ENCODE measurements around the gene PINLYP. TPM values are rescaled to one million over a fixed set of nuclear protein-coding genes. Genes with fewer than 3 reads are reported as not detected.

The PINLYP gene
- total RNA-seq, 1 experiment from 2014 or later: 6.4 TPM

- TF ChIP-seq ARID4B (CRISPR knock-in tag; IDR thresholded peaks at IDR 0.05; ENCODE audit: borderline replicate concordance) (no peak), OVOL2 (CRISPR knock-in tag; IDR thresholded peaks at IDR 0.05; ENCODE audit: borderline replicate concordance) (no peak), FOXK1 (CRISPR knock-in tag; IDR thresholded peaks at IDR 0.05) (no peak)
Measured at GRCh38 chr19:43622070-43622469, 46.5 kb downstream of the PINLYP start (continued).

GRCh38 chr19:43622956-43623355 lies 47.4 kb downstream of the PINLYP start:
- Mint-ChIP-seq H3K4me3 (no peak overlapping the region), H3K27ac (no peak overlapping the region), H3K27me3 (ENCODE audit: low read depth) (peaks cover 20% of the 10 kb centered on the region), H3K36me3 (no peaks in the 10 kb centered on the region), H3K9me3 (no peaks in the 10 kb centered on the region), H3K4me1 (peaks cover 27% of the 10 kb centered on the region)
- no peak for ATAC-seq
- no peak for DNase-seq (ENCODE audit: low spot score)
- ChIA-PET CTCF (interaction anchor here (1.0 kb wide), 1 partner anchor 27 kb away, joined by 3 read pairs; the partner anchor contains the start of genes IRGQ and ZNF576), POLR2A (no interaction called here)
- TF ChIP-seq AR (CRISPR knock-in tag; IDR thresholded peaks at IDR 0.05) (no peak), E2F5 (CRISPR knock-in tag; IDR thresholded peaks at IDR 0.05) (no peak), ZNF317 (CRISPR knock-in tag; IDR thresholded peaks at IDR 0.05; ENCODE audit: borderline replicate concordance, low read depth) (no peak), ERG (CRISPR knock-in tag; IDR thresholded peaks at IDR 0.05) (no peak), PREB (CRISPR knock-in tag; IDR thresholded peaks at IDR 0.05; ENCODE audit: borderline replicate concordance) (no peak), ARID4B (CRISPR knock-in tag; IDR thresholded peaks at IDR 0.05; ENCODE audit: borderline replicate concordance) (no peak), ATF1 (CRISPR knock-in tag; IDR thresholded peaks at IDR 0.05) (no peak), JAZF1 (CRISPR knock-in tag; IDR thresholded peaks at IDR 0.05) (no peak), EMX1 (CRISPR knock-in tag; IDR thresholded peaks at IDR 0.05) (no peak), SMAD3 (CRISPR knock-in tag; IDR thresholded peaks at IDR 0.05; ENCODE audit: borderline replicate concordance) (no peak), TP53 (CRISPR knock-in tag; IDR thresholded peaks at IDR 0.05) (no peak), ESRRA (CRISPR knock-in tag; IDR thresholded peaks at IDR 0.05; ENCODE audit: borderline replicate concordance) (no peak), NR1H2 (CRISPR knock-in tag; IDR thresholded peaks at IDR 0.05) (no peak), NFATC4 (CRISPR knock-in tag; IDR thresholded peaks at IDR 0.05) (no peak), JUN (CRISPR knock-in tag; IDR thresholded peaks at IDR 0.05) (no peak), SMAD4 (CRISPR knock-in tag; IDR thresholded peaks at IDR 0.05) (no peak), HMGXB4 (CRISPR knock-in tag; IDR thresholded peaks at IDR 0.05) (no peak), IRF2 (CRISPR knock-in tag; IDR thresholded peaks at IDR 0.05; ENCODE audit: borderline replicate concordance, low read depth) (no peak)

Measured in WTC11 (cell line).